Measurements from ENCODE around the gene GDPGP1. TPM values are rescaled to one million over a fixed set of nuclear protein-coding genes. Genes with fewer than 3 reads are reported as not detected.
"Not testable (repeated sequence)": the region's sequence is repeated elsewhere in the genome, so short reads cannot be mapped to it uniquely, and the experiment has no call there.

The GDPGP1 gene
- total and polyA plus RNA-seq, 11 donors: 4.8 to 18.9 (median 12.3) TPM

DNA sequence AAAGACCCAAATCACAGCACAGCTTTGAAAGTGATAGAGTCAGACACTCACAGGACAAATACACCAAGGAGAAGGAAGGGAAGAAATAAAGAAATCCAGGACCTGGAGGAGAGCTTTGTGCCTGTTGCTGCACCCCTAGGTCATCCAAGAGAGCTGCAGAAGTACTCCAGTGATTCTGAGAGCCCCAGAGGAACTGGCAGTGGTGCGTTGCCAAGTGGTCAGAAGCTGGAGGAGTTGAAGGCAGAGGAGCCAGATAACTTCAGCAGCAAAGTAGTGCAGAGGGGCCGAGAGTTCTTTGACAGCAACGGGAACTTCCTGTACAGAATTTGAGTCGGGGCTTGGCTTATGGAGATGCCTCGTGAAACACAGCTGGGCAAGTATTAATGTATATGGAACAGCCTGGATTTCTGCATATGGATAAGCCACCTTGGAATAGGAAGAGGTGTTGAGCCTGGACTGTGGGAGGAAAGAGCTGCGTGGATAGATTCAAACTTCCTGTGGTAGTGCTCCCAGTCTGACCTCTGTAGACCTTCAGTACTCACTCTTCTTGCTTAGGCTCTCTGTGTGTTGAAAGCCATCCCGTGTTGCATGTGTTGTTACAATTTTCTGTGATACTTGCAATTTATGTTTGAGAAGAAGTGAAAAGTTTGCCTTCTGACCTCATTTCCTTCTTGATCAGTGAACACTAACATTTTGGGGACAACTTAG is 37.6 kb downstream of the GDPGP1 start:
- intact Hi-C loops (cut with DNase I): no loop called here
- no peak overlapping the region for H3K4me3 ChIP-seq
- peak in 1 of 5 donors; percentile 48 for DNase-seq
- ATAC-seq: peak; percentile 5 to 61 (median 36)
- peaks cover 0 to 85% (median 61%) of the 10 kb centered on the region in 9 donors for H3K36me3 ChIP-seq
- H3K27ac ChIP-seq: peak overlapping the region in 5 of 12 donors; percentile 3 to 49 (median 19)
- TF ChIP-seq POLR2A (IDR thresholded peaks at IDR 0.05): no peak
- TF ChIP-seq, protein P1, sequence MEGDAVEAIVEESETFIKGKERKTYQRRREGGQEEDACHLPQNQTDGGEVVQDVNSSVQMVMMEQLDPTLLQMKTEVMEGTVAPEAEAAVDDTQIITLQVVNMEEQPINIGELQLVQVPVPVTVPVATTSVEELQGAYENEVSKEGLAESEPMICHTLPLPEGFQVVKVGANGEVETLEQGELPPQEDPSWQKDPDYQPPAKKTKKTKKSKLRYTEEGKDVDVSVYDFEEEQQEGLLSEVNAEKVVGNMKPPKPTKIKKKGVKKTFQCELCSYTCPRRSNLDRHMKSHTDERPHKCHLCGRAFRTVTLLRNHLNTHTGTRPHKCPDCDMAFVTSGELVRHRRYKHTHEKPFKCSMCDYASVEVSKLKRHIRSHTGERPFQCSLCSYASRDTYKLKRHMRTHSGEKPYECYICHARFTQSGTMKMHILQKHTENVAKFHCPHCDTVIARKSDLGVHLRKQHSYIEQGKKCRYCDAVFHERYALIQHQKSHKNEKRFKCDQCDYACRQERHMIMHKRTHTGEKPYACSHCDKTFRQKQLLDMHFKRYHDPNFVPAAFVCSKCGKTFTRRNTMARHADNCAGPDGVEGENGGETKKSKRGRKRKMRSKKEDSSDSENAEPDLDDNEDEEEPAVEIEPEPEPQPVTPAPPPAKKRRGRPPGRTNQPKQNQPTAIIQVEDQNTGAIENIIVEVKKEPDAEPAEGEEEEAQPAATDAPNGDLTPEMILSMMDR (IDR thresholded peaks at IDR 0.05): no peak
- H3K9me3 ChIP-seq: no peaks in the 10 kb centered on the region
- H3K4me1 ChIP-seq: peaks cover 0 to 58% (median 48%) of the 10 kb centered on the region in 12 donors
- 34 to 50% (median 37%) methylated on average over 7 of the region's 7 CpGs for WGBS, 4 donors
- H3K27me3 ChIP-seq: no peaks in the 10 kb centered on the region

DNA sequence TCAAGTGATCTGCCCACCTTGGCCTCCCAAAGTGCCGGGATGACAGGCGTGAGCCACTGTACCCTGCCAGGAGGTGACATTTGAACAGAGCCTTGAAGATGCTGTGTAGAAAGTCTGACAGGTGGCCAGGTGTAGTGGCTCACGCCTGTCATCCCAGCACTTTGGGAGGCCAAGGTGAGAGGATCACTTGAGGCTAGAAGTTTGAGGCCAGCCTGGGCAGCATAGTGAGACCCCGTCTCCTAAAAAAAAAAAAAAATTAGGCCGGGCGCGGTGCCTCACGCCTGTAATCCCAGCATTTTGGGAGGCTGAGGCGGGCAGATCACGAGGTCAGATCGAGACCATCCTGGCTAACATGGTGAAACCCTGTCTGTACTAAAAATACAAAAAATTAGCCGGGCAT is 44.5 kb downstream of the GDPGP1 start:
- 97 to 99% (median 98%) methylated on average over 11 to 12 of the region's 12 CpGs for WGBS, 4 donors
- H3K9me3 ChIP-seq; H3K27ac ChIP-seq; H3K4me3 ChIP-seq; ATAC-seq; DNase-seq; H3K27me3 ChIP-seq; intact Hi-C loops (cut with DNase I): not testable (repeated sequence)
- peaks cover 0 to 12% (median 0%) of the 10 kb centered on the region in 12 donors for H3K4me1 ChIP-seq
- H3K36me3 ChIP-seq: peaks cover 0 to 25% (median 9%) of the 10 kb centered on the region in 9 donors

DNA sequence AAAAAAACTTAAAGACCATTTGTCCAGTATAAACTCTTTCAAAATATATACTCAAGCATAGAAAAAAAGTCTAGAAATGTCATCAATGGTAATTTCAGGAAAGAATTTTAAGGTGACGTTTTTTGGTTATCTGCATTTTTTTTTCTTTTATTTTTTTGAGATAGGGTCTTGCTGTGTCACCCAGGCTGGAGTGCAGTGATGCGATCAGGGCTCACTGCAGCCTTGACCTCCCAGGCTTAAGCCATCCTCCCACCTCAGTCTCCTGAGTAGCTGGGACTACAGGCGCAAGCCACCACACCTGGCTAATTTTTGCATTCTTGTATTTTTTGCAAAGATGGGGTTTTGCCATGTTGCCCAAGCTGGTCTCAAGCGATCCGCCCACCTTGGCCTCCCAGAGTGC is 46.7 kb downstream of the GDPGP1 start:
- intact Hi-C loops (cut with DNase I): loop anchor here in 1 of 10 donors (10.0 kb wide), 1 partner anchor 136 kb away; no protein-coding TSS in a partner anchor

GRCh38 chr15:90281637-90282036 is 47.6 kb downstream of the GDPGP1 start:
- not testable (repeated sequence) for DNase-seq, ATAC-seq, H3K27me3 ChIP-seq, H3K27ac ChIP-seq, H3K9me3 ChIP-seq, H3K4me3 ChIP-seq, H3K36me3 ChIP-seq
- intact Hi-C loops (cut with DNase I): loop anchor here in 1 of 10 donors (10.0 kb wide), 1 partner anchor 137 kb away; no protein-coding TSS in a partner anchor
- 76 to 85% (median 79%) methylated on average over 6 of the region's 6 CpGs for WGBS, 4 donors
- H3K4me1 ChIP-seq: peaks cover 0 to 12% (median 0%) of the 10 kb centered on the region in 12 donors

More for the DNA sequence above, 46.7 kb downstream of the GDPGP1 start:
- not testable (repeated sequence) for H3K27ac ChIP-seq, H3K4me3 ChIP-seq, DNase-seq, H3K9me3 ChIP-seq, H3K27me3 ChIP-seq, ATAC-seq
- H3K4me1 ChIP-seq: peaks cover 0 to 12% (median 0%) of the 10 kb centered on the region in 12 donors
- 91 to 94% (median 92%) methylated on average over 5 of the region's 5 CpGs for WGBS, 4 donors
- peaks cover 0 to 14% (median 0%) of the 10 kb centered on the region in 9 donors for H3K36me3 ChIP-seq

DNA sequence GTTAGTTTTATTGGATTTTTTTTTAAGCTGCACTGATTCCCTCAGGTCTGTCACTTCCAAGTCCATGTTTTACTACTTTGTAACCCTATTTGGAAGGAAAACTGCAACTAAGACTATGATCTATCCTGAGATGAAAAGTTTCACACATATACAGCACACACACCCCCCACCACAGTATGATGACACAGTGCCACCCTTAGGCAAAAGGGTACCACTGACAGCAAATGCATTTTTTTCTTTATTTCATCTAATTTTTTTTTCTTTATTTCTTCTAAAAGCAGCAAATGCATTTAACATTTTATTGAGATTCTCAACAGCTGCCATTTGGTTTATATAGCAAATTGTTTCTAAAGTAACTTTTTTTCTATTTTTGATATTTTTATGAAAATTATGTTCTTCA is 52.7 kb downstream of the GDPGP1 start:
- H3K27me3 ChIP-seq: no peaks in the 10 kb centered on the region
- DNase-seq (no peak), ATAC-seq (no peak)
- H3K4me1 ChIP-seq: peaks cover 0 to 10% (median 0%) of the 10 kb centered on the region in 12 donors
- H3K36me3 ChIP-seq: peaks cover 0 to 3% (median 0%) of the 10 kb centered on the region in 9 donors
- no peak for TF ChIP-seq POLR2A (IDR thresholded peaks at IDR 0.05)
- TF ChIP-seq, protein P1 (IDR thresholded peaks at IDR 0.05): peak in 8 of 12 donors; percentile 22 to 45 (median 34)
- H3K9me3 ChIP-seq: no peaks in the 10 kb centered on the region
- no peak overlapping the region for H3K27ac ChIP-seq
- intact Hi-C loops (cut with DNase I): loop anchor here in 1 of 10 donors (10.0 kb wide), 1 partner anchor 142 kb away; no protein-coding TSS in a partner anchor
- no peak overlapping the region for H3K4me3 ChIP-seq
